Neutrophil (primary cell): ENCODE data around the gene ABCA1.

ENCODE experiments used
- H3K27ac ChIP-seq: fragments of 200-600 bp; sonication (generic); 2 replicates; pipeline ENCODE4 v1.5.1; 2016; ENCODE audit warnings: mild to moderate bottlenecking, moderate library complexity
- H3K27me3 ChIP-seq: fragments of 200-600 bp; sonication (generic); 2 replicates; pipeline ENCODE4 v1.6.0; 2016; ENCODE audit warnings: mild to moderate bottlenecking
- H3K36me3 ChIP-seq: fragments of 200-600 bp; sonication (generic); 2 replicates; pipeline ENCODE4 v1.5.1; 2017
- H3K4me1 ChIP-seq, 2 experiments: fragments of 200-600 bp in 1 of 2; sonication (generic) in 1 of 2; 1 replicate in 1 of 2; 2 replicates in 1 of 2; pipeline versions ENCODE4 v1.5.1 to v1.6.1; 2013 to 2016; ENCODE audit warnings: low read depth in 1 of 2, low read length in 1 of 2, mild to moderate bottlenecking in 1 of 2, moderate library complexity in 1 of 2; ENCODE audit not compliant: control insufficient read depth in 1 of 2, insufficient read depth in 1 of 2
- H3K4me3 ChIP-seq, 2 experiments: fragments of 200-600 bp in 1 of 2; sonication (generic) in 1 of 2; 1 replicate in 1 of 2; 2 replicates in 1 of 2; pipeline ENCODE4 v1.5.1; 2013 to 2016; ENCODE audit warnings: low read depth in 1 of 2, low read length in 1 of 2, mild to moderate bottlenecking in 1 of 2, moderate library complexity in 1 of 2
- H3K9me3 ChIP-seq: fragments of 200-600 bp; sonication (generic); 2 replicates; pipeline ENCODE4 v1.5.1; 2016
- CTCF ChIP-seq: fragments of 200-600 bp; sonication (generic); IDR thresholded peaks from 2 replicates; pipeline ENCODE4 v1.5.1; 2016; ENCODE audit warnings: antibody characterized with exemption

The ABCA1 gene

GRCh38 chr9:104972242-104972866 is 44.4 kb upstream of the ABCA1 start:
- H3K36me3 ChIP-seq: no peaks in the 10 kb centered on the region
- no peaks in the 10 kb centered on the region for H3K27me3 ChIP-seq
- H3K4me1 ChIP-seq: peaks cover 12 to 16% of the 10 kb centered on the region in 2 experiments
- no peak overlapping the region for H3K4me3 ChIP-seq
- H3K27ac ChIP-seq: no peak overlapping the region
- no peak for TF ChIP-seq CTCF
- no peaks in the 10 kb centered on the region for H3K9me3 ChIP-seq

- H3K27ac ChIP-seq: no peak overlapping the region
- H3K27me3 ChIP-seq: no peaks in the 10 kb centered on the region
- H3K36me3 ChIP-seq: no peaks in the 10 kb centered on the region
- no peaks in the 10 kb centered on the region for H3K9me3 ChIP-seq
- TF ChIP-seq CTCF: no peak
- H3K4me3 ChIP-seq: no peak overlapping the region
- peaks cover 12 to 16% of the 10 kb centered on the region in 2 experiments for H3K4me1 ChIP-seq
Observed at GRCh38 chr9:104971511-104971910, 43.6 kb upstream of the ABCA1 start.

- no peak for TF ChIP-seq CTCF
- Histone ChIP-seq H3K27me3 (no peaks in the 10 kb centered on the region), H3K27ac (no peak overlapping the region), H3K9me3 (no peaks in the 10 kb centered on the region), H3K4me1 (peaks cover 12 to 16% of the 10 kb centered on the region in 2 experiments), H3K36me3 (no peaks in the 10 kb centered on the region), H3K4me3 (no peak overlapping the region)
Observed at GRCh38 chr9:104970271-104970987, 42.5 kb upstream of the ABCA1 start.

- H3K36me3 ChIP-seq: no peaks in the 10 kb centered on the region
- H3K27me3 ChIP-seq: no peaks in the 10 kb centered on the region
- TF ChIP-seq CTCF: no peak
- H3K4me3 ChIP-seq: peak overlapping the region in 1 of 2 experiments; percentile 74
- H3K9me3 ChIP-seq: no peaks in the 10 kb centered on the region
- H3K27ac ChIP-seq: no peak overlapping the region
- H3K4me1 ChIP-seq: peaks cover 12 to 16% of the 10 kb centered on the region in 2 experiments
Observed at GRCh38 chr9:104969116-104969515, 41.2 kb upstream of the ABCA1 start.

GRCh38 chr9:104968025-104968982 is 40.3 kb upstream of the ABCA1 start:
- Histone ChIP-seq H3K9me3 (no peaks in the 10 kb centered on the region), H3K4me3 (peak overlapping the region; percentile 74 to 88), H3K36me3 (no peaks in the 10 kb centered on the region), H3K27ac (peak overlapping the region; percentile 57), H3K27me3 (no peaks in the 10 kb centered on the region), H3K4me1 (peaks cover 12 to 16% of the 10 kb centered on the region in 2 experiments)
- peak; percentile 15 for TF ChIP-seq CTCF
